GM12873 (cell line): ENCODE results near the gene PIGL.
A peak's percentile ranks its signal among the peaks of the same experiment; 100 is the strongest.

ENCODE experiments used
- CTCF ChIP-seq: IDR thresholded peaks from 2 replicates; pipeline ENCODE4 v1.5.1; 2012; ENCODE audit warnings: low read depth, mild to moderate bottlenecking, moderate library complexity, low read length, control low read depth; ENCODE audit not compliant: insufficient read depth; ENCODE audit errors: missing control alignments

PIGL gene

GRCh38 chr17:16273499-16273898 lies 56.5 kb downstream of the PIGL start:
- TF ChIP-seq CTCF: no peak

- no peak for TF ChIP-seq CTCF
These were observed 56.9 kb downstream of the PIGL start for GRCh38 chr17:16273929-16274339.

DNA sequence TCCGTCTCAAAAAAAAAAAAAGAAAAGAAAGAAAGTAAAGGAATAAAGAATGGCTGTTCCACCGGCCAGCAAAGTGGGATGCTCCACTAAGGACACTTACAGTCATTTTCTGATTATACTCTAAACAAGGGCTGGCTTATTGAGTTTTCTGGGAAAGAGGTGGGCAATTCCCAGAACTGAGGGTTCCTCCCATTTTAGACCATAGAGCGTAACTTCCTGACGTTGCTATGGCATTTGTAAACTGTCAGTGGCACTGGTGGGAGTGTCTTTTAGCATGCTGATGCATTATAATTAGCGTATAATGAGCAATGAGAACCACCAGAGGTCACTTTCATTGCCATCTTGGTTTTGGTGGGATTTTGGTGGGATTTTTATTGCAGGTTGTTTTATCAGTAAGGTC lies 58.0 kb downstream of the PIGL start:
- TF ChIP-seq CTCF: no peak

DNA sequence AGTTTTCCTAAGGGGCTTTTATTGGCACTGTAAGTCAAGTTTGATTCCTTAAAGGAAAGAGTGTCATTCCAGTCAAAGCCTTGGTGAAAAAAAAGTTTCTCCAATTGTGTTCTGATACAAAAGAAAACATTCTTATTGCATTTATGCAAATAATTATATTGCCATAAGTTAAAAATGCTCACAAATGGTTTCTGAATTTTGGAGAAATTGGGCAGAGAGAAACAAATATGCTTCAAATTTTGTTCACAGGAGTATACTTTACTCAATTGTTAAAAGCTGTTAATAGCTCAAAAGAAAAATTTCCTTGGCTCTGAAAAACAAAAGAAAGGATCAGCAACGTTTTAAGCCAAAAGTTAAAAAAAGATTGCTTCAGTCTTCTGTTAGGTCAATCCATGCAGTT lies 60.2 kb downstream of the PIGL start:
- TF ChIP-seq CTCF: no peak

- TF ChIP-seq CTCF: no peak
These were observed 64.3 kb downstream of the PIGL start for GRCh38 chr17:16281351-16281750.

DNA sequence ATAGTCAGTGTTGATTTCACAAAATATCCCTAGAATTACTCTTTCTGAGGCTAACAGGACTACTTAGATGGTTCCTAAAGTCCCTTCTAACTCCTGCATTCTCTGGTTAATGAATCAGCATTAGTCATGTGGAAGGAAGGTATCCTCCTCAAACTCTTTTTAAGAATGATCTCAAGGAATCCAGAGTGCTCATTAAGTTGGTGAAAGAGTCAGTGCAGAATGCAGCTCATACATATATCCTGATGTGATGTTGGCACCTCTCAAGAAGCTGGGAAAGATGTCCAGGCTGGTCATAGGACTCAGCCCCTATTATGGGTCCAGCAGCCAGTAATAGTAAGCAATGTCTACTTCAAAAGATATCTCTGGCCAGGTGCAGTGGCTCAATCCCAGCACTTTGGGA lies 65.5 kb downstream of the PIGL start:
- no peak for TF ChIP-seq CTCF

DNA sequence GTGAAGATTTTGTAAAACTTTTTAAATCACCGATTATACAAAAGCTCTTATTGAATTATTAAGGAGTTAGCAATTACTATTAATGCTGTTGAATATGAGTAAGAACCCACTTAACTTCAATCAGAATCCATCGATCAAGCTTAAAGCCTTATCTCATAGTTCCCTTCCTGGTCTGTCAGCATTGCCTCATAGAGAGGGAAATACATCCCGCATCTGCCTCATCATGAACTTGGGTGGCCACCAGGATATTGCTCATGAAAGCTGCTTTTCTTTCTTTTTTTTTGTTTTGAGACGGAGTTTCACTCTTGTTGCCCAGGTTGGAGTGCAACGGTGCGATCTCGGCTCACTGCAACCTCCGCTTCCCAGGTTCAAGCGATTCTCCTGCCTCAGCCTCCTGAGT lies 66.7 kb downstream of the PIGL start:
- TF ChIP-seq CTCF: no peak

GRCh38 chr17:16285646-16286008 lies 68.6 kb downstream of the PIGL start:
- peak; percentile 83 for TF ChIP-seq CTCF
